ENCODE results near the gene SMIM10L1.

DNA sequence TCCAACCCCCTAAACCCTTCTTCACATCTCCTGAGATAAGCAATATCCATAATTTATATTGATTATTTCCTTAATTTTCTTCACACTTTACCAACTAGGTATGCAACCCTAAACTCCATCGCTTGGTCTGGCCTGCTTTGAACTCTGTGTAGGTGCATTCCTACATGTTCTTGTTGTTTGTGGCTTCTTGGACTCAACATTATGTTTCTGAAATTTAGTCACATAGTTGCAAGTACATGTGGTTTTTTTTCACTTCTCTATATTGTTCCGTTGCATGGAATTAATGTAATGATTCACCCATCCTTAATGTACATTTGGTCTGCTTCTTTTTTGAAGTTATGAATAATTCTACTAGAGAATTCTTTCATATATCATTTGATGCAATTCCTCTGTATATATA, 34.9 kb upstream of the SMIM10L1 start:
- TF ChIP-seq, protein P1, sequence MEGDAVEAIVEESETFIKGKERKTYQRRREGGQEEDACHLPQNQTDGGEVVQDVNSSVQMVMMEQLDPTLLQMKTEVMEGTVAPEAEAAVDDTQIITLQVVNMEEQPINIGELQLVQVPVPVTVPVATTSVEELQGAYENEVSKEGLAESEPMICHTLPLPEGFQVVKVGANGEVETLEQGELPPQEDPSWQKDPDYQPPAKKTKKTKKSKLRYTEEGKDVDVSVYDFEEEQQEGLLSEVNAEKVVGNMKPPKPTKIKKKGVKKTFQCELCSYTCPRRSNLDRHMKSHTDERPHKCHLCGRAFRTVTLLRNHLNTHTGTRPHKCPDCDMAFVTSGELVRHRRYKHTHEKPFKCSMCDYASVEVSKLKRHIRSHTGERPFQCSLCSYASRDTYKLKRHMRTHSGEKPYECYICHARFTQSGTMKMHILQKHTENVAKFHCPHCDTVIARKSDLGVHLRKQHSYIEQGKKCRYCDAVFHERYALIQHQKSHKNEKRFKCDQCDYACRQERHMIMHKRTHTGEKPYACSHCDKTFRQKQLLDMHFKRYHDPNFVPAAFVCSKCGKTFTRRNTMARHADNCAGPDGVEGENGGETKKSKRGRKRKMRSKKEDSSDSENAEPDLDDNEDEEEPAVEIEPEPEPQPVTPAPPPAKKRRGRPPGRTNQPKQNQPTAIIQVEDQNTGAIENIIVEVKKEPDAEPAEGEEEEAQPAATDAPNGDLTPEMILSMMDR (IDR thresholded peaks at IDR 0.05): no peak
- no peak for TF ChIP-seq POLR2A (IDR thresholded peaks at IDR 0.05)

All from right lobe of liver (tissue), 4 donors.